Nephron progenitor cell (in vitro differentiated cells): ENCODE results near the gene ANXA11.

ENCODE experiments used
- DNase-seq: peaks from one replicate; pipeline ENCODE4 v3.0.0; 2021
- H3K27ac Mint-ChIP-seq: 2 replicates; pipeline ENCODE4 v1.8.0; 2021; ENCODE audit warnings: mild to moderate bottlenecking, moderate library complexity, mixed read lengths
- H3K27me3 Mint-ChIP-seq: 2 replicates; pipeline ENCODE4 v1.8.0; 2021; ENCODE audit warnings: mild to moderate bottlenecking, low read depth, mixed read lengths; ENCODE audit not compliant: poor library complexity
- H3K36me3 Mint-ChIP-seq: 2 replicates; pipeline ENCODE4 v1.8.0; 2021; ENCODE audit warnings: low read depth, mixed read lengths
- H3K4me1 Mint-ChIP-seq: 2 replicates; pipeline ENCODE4 v1.8.0; 2021; ENCODE audit warnings: mixed read lengths
- H3K4me3 Mint-ChIP-seq: 2 replicates; pipeline ENCODE4 v1.8.0; 2021; ENCODE audit warnings: mild to moderate bottlenecking, moderate library complexity, mixed read lengths
- H3K9me3 Mint-ChIP-seq: 2 replicates; pipeline ENCODE4 v1.8.0; 2021; ENCODE audit warnings: mild to moderate bottlenecking, moderate library complexity, mixed read lengths
- TF ChIP-seq, protein P1 (sequence below): fragments of 200-600 bp; sonication (generic); IDR thresholded peaks from 2 replicates; pipeline ENCODE4 v1.5.0; 2021; ENCODE audit warnings: antibody characterized with exemption

ANXA11 gene

DNA sequence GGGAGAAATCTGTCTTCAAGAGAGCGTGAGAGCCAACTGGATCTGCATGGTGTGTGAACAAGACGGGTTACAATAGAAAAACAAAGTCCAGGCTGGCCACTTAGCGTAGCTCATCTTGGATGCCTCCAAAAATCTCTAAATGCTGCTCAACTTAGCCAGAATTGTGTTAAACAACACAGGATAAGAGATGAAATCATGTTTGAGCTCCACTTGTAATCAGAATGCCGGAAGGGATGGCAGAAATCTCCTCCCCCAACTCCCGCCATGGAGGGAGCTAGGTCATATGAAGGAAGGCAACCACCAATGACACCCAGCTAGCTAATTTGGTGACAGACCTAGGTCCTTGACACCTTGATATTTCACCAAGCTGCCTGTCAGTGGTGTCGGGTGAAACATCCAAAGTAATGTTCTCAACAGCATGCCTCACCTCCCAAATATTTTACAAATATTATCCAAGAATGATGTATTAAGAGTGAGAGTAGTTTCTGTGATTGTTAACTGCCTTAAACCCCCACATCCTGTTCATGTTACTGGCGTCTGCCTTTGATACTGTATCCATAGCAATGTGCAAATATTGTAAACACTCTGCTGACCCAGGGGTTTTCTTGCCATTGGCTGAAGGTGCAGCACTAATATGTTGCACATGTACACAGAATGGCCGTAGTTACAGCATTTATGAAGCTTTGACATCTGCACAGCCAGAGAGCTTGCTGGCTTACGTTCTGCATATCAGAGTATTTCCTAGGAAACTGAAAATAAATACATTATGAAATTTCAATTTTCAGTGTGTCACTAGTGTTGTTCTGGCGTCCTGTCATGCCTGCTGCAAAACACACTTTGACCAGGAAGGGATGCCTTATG lies 101.0 kb downstream of the ANXA11 start:
- DNase-seq: no peak
- Mint-ChIP-seq H3K36me3 (peaks cover 11% of the 10 kb centered on the region), H3K4me1 (no peaks in the 10 kb centered on the region), H3K9me3 (peaks cover 26% of the 10 kb centered on the region), H3K27me3 (peaks cover 10% of the 10 kb centered on the region), H3K4me3 (no peak overlapping the region), H3K27ac (no peak overlapping the region)
- TF ChIP-seq, protein P1, sequence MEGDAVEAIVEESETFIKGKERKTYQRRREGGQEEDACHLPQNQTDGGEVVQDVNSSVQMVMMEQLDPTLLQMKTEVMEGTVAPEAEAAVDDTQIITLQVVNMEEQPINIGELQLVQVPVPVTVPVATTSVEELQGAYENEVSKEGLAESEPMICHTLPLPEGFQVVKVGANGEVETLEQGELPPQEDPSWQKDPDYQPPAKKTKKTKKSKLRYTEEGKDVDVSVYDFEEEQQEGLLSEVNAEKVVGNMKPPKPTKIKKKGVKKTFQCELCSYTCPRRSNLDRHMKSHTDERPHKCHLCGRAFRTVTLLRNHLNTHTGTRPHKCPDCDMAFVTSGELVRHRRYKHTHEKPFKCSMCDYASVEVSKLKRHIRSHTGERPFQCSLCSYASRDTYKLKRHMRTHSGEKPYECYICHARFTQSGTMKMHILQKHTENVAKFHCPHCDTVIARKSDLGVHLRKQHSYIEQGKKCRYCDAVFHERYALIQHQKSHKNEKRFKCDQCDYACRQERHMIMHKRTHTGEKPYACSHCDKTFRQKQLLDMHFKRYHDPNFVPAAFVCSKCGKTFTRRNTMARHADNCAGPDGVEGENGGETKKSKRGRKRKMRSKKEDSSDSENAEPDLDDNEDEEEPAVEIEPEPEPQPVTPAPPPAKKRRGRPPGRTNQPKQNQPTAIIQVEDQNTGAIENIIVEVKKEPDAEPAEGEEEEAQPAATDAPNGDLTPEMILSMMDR: no peak
